SK-N-MC (cell line): ENCODE measurements around the gene PSMD5.

ENCODE experiments used
- EZH2 ChIP-seq: fragments of 200-600 bp; sonication (generic); IDR thresholded peaks from one replicate; pipeline ENCODE4 v1.6.1; 2017; ENCODE audit warnings: antibody characterized with exemption
- FOXP2 ChIP-seq: optimal IDR thresholded peaks from 2 replicates; pipeline ENCODE3; 2011; ENCODE audit warnings: mild to moderate bottlenecking, moderate library complexity; ENCODE audit not compliant: insufficient read depth; ENCODE audit errors: extremely low read length, control extremely low read depth
- POLR2AphosphoS5 ChIP-seq: IDR thresholded peaks from 2 replicates; pipeline ENCODE4 v1.6.1; 2012; ENCODE audit warnings: mild to moderate bottlenecking, low read depth, low read length, borderline replicate concordance

- TF ChIP-seq EZH2 = no peak
- TF ChIP-seq POLR2AphosphoS5 = no peak
- TF ChIP-seq FOXP2 = no peak
Observed at GRCh38 chr9:120866651-120867050, 23.9 kb upstream of the PSMD5 start.
